ENCODE measurements around the gene CUEDC1. TPM values are rescaled to one million over a fixed set of nuclear protein-coding genes. Genes with fewer than 3 reads are reported as not detected.
A peak's percentile ranks its signal among the peaks of the same experiment; 100 is the strongest.

The CUEDC1 gene
- total and polyA plus RNA-seq, 2 of the 13 experiments (the other 11 are each of a cell fraction or from before 2014, with no cell fraction given), result 7.4 to 12.9 TPM

DNA sequence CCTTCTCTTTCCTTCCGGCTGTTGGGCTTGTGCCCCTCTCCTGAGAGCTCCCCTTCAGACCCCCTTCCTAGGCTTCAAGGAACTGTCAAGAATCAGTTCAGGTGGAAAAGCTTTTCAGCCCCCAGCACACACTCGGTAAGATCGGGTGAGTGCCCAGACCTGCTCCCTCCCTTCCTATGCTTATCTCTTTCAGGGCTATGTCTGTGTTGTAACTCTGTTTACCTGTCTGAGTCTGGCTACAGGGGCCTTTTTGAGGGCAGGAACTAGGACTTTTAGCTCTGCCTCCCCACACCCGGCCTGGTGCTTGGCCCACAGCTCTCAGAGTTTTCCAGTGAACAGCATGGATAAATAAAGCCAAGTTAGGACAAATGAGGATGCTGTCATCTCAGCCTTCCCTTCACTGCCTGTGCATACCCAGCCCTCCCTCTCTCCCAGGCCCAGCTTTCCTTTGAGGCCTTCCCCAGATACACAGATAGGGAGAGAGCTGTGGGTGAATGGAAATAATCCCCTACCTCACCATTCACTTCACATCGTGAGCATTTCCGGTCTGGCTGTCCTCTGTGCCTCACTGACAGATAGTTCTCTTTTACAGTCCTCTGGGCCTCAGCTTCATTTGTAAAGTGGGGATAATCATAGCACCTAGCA is 99.7 kb downstream of the CUEDC1 start (continued):
- TF ChIP-seq, protein P1, sequence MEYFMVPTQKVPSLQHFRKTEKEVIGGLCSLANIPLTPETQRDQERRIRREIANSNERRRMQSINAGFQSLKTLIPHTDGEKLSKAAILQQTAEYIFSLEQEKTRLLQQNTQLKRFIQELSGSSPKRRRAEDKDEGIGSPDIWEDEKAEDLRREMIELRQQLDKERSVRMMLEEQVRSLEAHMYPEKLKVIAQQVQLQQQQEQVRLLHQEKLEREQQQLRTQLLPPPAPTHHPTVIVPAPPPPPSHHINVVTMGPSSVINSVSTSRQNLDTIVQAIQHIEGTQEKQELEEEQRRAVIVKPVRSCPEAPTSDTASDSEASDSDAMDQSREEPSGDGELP (IDR thresholded peaks at IDR 0.05; ENCODE audit: borderline replicate concordance, low read depth), result no peak
- no peak for TF ChIP-seq MAFK (conservative IDR thresholded peaks at IDR 0.05 in 1 of 2, IDR thresholded peaks at IDR 0.05 in 1 of 2; ENCODE audit: low read length in 2 of 2)
- peak; percentile 72; the same call in 1 of the 2 replicates for TF ChIP-seq ZFP1 (CRISPR knock-in tag; IDR thresholded peaks at IDR 0.05)
- TF ChIP-seq, protein P2, sequence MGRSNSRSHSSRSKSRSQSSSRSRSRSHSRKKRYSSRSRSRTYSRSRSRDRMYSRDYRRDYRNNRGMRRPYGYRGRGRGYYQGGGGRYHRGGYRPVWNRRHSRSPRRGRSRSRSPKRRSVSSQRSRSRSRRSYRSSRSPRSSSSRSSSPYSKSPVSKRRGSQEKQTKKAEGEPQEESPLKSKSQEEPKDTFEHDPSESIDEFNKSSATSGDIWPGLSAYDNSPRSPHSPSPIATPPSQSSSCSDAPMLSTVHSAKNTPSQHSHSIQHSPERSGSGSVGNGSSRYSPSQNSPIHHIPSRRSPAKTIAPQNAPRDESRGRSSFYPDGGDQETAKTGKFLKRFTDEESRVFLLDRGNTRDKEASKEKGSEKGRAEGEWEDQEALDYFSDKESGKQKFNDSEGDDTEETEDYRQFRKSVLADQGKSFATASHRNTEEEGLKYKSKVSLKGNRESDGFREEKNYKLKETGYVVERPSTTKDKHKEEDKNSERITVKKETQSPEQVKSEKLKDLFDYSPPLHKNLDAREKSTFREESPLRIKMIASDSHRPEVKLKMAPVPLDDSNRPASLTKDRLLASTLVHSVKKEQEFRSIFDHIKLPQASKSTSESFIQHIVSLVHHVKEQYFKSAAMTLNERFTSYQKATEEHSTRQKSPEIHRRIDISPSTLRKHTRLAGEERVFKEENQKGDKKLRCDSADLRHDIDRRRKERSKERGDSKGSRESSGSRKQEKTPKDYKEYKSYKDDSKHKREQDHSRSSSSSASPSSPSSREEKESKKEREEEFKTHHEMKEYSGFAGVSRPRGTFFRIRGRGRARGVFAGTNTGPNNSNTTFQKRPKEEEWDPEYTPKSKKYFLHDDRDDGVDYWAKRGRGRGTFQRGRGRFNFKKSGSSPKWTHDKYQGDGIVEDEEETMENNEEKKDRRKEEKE (IDR thresholded peaks at IDR 0.05), result no peak
- no peak for TF ChIP-seq HNRNPH1 (optimal IDR thresholded peaks at IDR 0.05; ENCODE audit: low read depth, low read length)
- no peak for TF ChIP-seq NRL (CRISPR knock-in tag; IDR thresholded peaks at IDR 0.05; ENCODE audit: borderline replicate concordance)
- TF ChIP-seq KLF6 (CRISPR knock-in tag; IDR thresholded peaks at IDR 0.05), result no peak
- TF ChIP-seq ZNF567 (CRISPR knock-in tag; IDR thresholded peaks at IDR 0.05; ENCODE audit: borderline replicate concordance), result no peak
- TF ChIP-seq ADNP (CRISPR knock-in tag; IDR thresholded peaks at IDR 0.05), result 0 out of 2 replicates have a peak, but pooled peaks have one; percentile 33
- TF ChIP-seq ZNF382 (CRISPR knock-in tag; IDR thresholded peaks at IDR 0.05; ENCODE audit: borderline replicate concordance), result no peak
- TF ChIP-seq MBNL3 (CRISPR knock-in tag; conservative IDR thresholded peaks at IDR 0.05), result no peak
- no peak for TF ChIP-seq ZNF235 (CRISPR knock-in tag; IDR thresholded peaks at IDR 0.05; ENCODE audit: borderline replicate concordance)
- TF ChIP-seq ZBTB1 (CRISPR knock-in tag; IDR thresholded peaks at IDR 0.05; ENCODE audit: borderline replicate concordance), result no peak
- TF ChIP-seq, protein P3, sequence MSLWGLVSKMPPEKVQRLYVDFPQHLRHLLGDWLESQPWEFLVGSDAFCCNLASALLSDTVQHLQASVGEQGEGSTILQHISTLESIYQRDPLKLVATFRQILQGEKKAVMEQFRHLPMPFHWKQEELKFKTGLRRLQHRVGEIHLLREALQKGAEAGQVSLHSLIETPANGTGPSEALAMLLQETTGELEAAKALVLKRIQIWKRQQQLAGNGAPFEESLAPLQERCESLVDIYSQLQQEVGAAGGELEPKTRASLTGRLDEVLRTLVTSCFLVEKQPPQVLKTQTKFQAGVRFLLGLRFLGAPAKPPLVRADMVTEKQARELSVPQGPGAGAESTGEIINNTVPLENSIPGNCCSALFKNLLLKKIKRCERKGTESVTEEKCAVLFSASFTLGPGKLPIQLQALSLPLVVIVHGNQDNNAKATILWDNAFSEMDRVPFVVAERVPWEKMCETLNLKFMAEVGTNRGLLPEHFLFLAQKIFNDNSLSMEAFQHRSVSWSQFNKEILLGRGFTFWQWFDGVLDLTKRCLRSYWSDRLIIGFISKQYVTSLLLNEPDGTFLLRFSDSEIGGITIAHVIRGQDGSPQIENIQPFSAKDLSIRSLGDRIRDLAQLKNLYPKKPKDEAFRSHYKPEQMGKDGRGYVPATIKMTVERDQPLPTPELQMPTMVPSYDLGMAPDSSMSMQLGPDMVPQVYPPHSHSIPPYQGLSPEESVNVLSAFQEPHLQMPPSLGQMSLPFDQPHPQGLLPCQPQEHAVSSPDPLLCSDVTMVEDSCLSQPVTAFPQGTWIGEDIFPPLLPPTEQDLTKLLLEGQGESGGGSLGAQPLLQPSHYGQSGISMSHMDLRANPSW (CRISPR knock-in tag; IDR thresholded peaks at IDR 0.05; ENCODE audit: borderline replicate concordance), result no peak
- no peak for TF ChIP-seq SMC3 (IDR thresholded peaks at IDR 0.05; ENCODE audit: low read length)
- TF ChIP-seq ZFP90 (CRISPR knock-in tag; IDR thresholded peaks at IDR 0.05; ENCODE audit: borderline replicate concordance), result peak; percentile 93
- no peak for TF ChIP-seq ZNF33A (CRISPR knock-in tag; IDR thresholded peaks at IDR 0.05; ENCODE audit: borderline replicate concordance)
- TF ChIP-seq, protein P4, sequence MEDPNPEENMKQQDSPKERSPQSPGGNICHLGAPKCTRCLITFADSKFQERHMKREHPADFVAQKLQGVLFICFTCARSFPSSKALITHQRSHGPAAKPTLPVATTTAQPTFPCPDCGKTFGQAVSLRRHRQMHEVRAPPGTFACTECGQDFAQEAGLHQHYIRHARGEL (CRISPR knock-in tag; IDR thresholded peaks at IDR 0.05), result no peak
- no peak for TF ChIP-seq U2AF2 (IDR thresholded peaks at IDR 0.05; ENCODE audit: low read depth, low read length)
- TF ChIP-seq SKI (IDR thresholded peaks at IDR 0.05; ENCODE audit: partially characterized antibody), result peak; percentile 96
- TF ChIP-seq CC2D1A (CRISPR knock-in tag; IDR thresholded peaks at IDR 0.05), result peak; percentile 80; the same call in 1 of the 2 replicates
- TF ChIP-seq PLRG1 (conservative IDR thresholded peaks at IDR 0.05), result no peak

Data from HepG2 (cell line).